Breast epithelium (tissue), 3 donors: Measurements from ENCODE around the gene DOP1A.

Experiments used
- CTCF ChIP-seq, 3 donors: fragments of 450-650 bp; IDR thresholded peaks; one replicate each; pipeline ENCODE4 v1.5.1; 2016 to 2017; ENCODE audit warnings: antibody characterized with exemption in 3 of 3, mild to moderate bottlenecking in 3 of 3, moderate library complexity in 3 of 3
- POLR2A ChIP-seq: fragments of 450-650 bp; IDR thresholded peaks from one replicate; pipeline ENCODE4 v1.6.1; 2016; ENCODE audit warnings: antibody characterized with exemption, mild to moderate bottlenecking, moderate library complexity
- POLR2AphosphoS5 ChIP-seq, 3 donors: sonication (generic); formaldehyde crosslinking; IDR thresholded peaks; one replicate each; pipeline ENCODE4 v1.6.1; 2017; ENCODE audit warnings: antibody characterized with exemption in 3 of 3

- TF ChIP-seq CTCF (IDR thresholded peaks at IDR 0.05) (no peak), POLR2A (no peak), POLR2AphosphoS5 (IDR thresholded peaks at IDR 0.05) (no peak)
Measured at GRCh38 chr6:83038246-83038645, 29.2 kb upstream of the DOP1A start.
